Stromal cell of bone marrow (primary cell): ENCODE results near the gene SWSAP1.
"Not testable (repeated sequence)": the region's sequence is repeated elsewhere in the genome, so short reads cannot be mapped to it uniquely, and the experiment has no call there.

Source experiments
- DNase-seq: peaks from one replicate; pipeline ENCODE4 v3.0.0-alpha.2; 2012; ENCODE audit warnings: low read depth

SWSAP1 gene

GRCh38 chr19:11379269-11379845, 4.9 kb downstream of the SWSAP1 start:
- not testable (repeated sequence) for DNase-seq

GRCh38 chr19:11379857-11380350, 5.4 kb downstream of the SWSAP1 start:
- DNase-seq = no peak

- DNase-seq = peak; percentile 94
Observed at GRCh38 chr19:11380653-11381537, 6.4 kb downstream of the SWSAP1 start.

GRCh38 chr19:11382898-11383705, 8.6 kb downstream of the SWSAP1 start:
- no peak for DNase-seq

GRCh38 chr19:11383706-11384048, 9.2 kb downstream of the SWSAP1 start:
- no peak for DNase-seq

GRCh38 chr19:11384778-11385129, 10.3 kb downstream of the SWSAP1 start:
- no peak for DNase-seq

- DNase-seq = no peak
Observed at GRCh38 chr19:11387162-11388034, 12.9 kb downstream of the SWSAP1 start.

GRCh38 chr19:11390359-11390758, 15.9 kb downstream of the SWSAP1 start:
- DNase-seq = no peak

- DNase-seq = no peak
Observed at GRCh38 chr19:11390933-11391680, 16.6 kb downstream of the SWSAP1 start.

- no peak for DNase-seq
Observed at GRCh38 chr19:11397089-11397610, 22.7 kb downstream of the SWSAP1 start.

- no peak for DNase-seq
Observed at GRCh38 chr19:11399667-11400066, 25.2 kb downstream of the SWSAP1 start.

- no peak for DNase-seq
Observed at GRCh38 chr19:11400798-11401197, 26.3 kb downstream of the SWSAP1 start.

GRCh38 chr19:11401808-11402543, 27.5 kb downstream of the SWSAP1 start:
- DNase-seq = no peak

GRCh38 chr19:11404588-11405222, 30.2 kb downstream of the SWSAP1 start:
- DNase-seq = no peak

- no peak for DNase-seq
Observed at GRCh38 chr19:11405846-11406643, 31.6 kb downstream of the SWSAP1 start.

GRCh38 chr19:11406703-11407236, 32.3 kb downstream of the SWSAP1 start:
- DNase-seq = not testable (repeated sequence)

GRCh38 chr19:11408591-11408990, 34.1 kb downstream of the SWSAP1 start:
- DNase-seq = no peak

GRCh38 chr19:11410682-11411081, 36.2 kb downstream of the SWSAP1 start:
- no peak for DNase-seq
